Measurements from ENCODE around the gene GTF2IRD2. TPM values are rescaled to one million over a fixed set of nuclear protein-coding genes. Genes with fewer than 3 reads are reported as not detected.
"Not testable (repeated sequence)": the region's sequence is repeated elsewhere in the genome, so short reads cannot be mapped to it uniquely, and the experiment has no call there.

The GTF2IRD2 gene
- 2.9 and 3.1 TPM in 2 replicates for total RNA-seq

- DNase-seq (ENCODE audit: low read depth in 2 of 2) = not testable (repeated sequence)
Observed at GRCh38 chr7:74850833-74851721, at the start of gene GTF2IRD2. TSS of gene GTF2IRD2 (minus strand) at chr7:74851605. CDS start at chr7:74836378, 15,227 bp downstream.

- DNase-seq (ENCODE audit: low read depth in 2 of 2) = peak; percentile 57 to 72
Observed at GRCh38 chr7:74890158-74891123, 39.0 kb upstream of the GTF2IRD2 start.

GRCh38 chr7:74889518-74890129 lies 38.2 kb upstream of the GTF2IRD2 start:
- not testable (repeated sequence) for DNase-seq (ENCODE audit: low read depth in 2 of 2)

- not testable (repeated sequence) for DNase-seq (ENCODE audit: low read depth in 2 of 2)
Observed at GRCh38 chr7:74885295-74885694, 33.9 kb upstream of the GTF2IRD2 start.

GRCh38 chr7:74882110-74882509 lies 30.7 kb upstream of the GTF2IRD2 start:
- DNase-seq (ENCODE audit: low read depth in 2 of 2) = not testable (repeated sequence)

GRCh38 chr7:74874748-74875512 lies 23.5 kb upstream of the GTF2IRD2 start:
- DNase-seq (ENCODE audit: low read depth in 2 of 2) = peak in 1 of 2 donors; percentile 8

- DNase-seq (ENCODE audit: low read depth in 2 of 2) = not testable (repeated sequence)
Observed at GRCh38 chr7:74874104-74874747, 22.8 kb upstream of the GTF2IRD2 start.

- DNase-seq (ENCODE audit: low read depth in 2 of 2) = not testable (repeated sequence)
Observed at GRCh38 chr7:74872542-74872941, 21.1 kb upstream of the GTF2IRD2 start.

- not testable (repeated sequence) for DNase-seq (ENCODE audit: low read depth in 2 of 2)
Observed at GRCh38 chr7:74865777-74866176, 14.4 kb upstream of the GTF2IRD2 start.

GRCh38 chr7:74849853-74850252 lies 1.6 kb downstream of the GTF2IRD2 start:
- DNase-seq (ENCODE audit: low read depth in 2 of 2) = not testable (repeated sequence)

- DNase-seq (ENCODE audit: low read depth in 2 of 2) = not testable (repeated sequence)
Observed at GRCh38 chr7:74830411-74830810, 21.0 kb downstream of the GTF2IRD2 start.

GRCh38 chr7:74829959-74830358 lies 21.4 kb downstream of the GTF2IRD2 start:
- DNase-seq (ENCODE audit: low read depth in 2 of 2) = not testable (repeated sequence)

GRCh38 chr7:74821259-74821658 lies 30.1 kb downstream of the GTF2IRD2 start:
- not testable (repeated sequence) for DNase-seq (ENCODE audit: low read depth in 2 of 2)

- not testable (repeated sequence) for DNase-seq (ENCODE audit: low read depth in 2 of 2)
Observed at GRCh38 chr7:74820146-74820805, 31.1 kb downstream of the GTF2IRD2 start.

GRCh38 chr7:74815882-74816281 lies 35.5 kb downstream of the GTF2IRD2 start:
- DNase-seq (ENCODE audit: low read depth in 2 of 2) = not testable (repeated sequence)

- DNase-seq (ENCODE audit: low read depth in 2 of 2) = not testable (repeated sequence)
Observed at GRCh38 chr7:74798644-74799043, 52.8 kb downstream of the GTF2IRD2 start.

- not testable (repeated sequence) for DNase-seq (ENCODE audit: low read depth in 2 of 2)
Observed at GRCh38 chr7:74797848-74798622, 53.4 kb downstream of the GTF2IRD2 start.

GRCh38 chr7:74789200-74789736 lies 62.1 kb downstream of the GTF2IRD2 start:
- DNase-seq (ENCODE audit: low read depth in 2 of 2) = not testable (repeated sequence)

All from dermis microvascular lymphatic vessel endothelial cell (primary cell).